GM13976 (cell line): ENCODE measurements around the gene ANK3.

Experiments
- DNase-seq: peaks from one replicate; pipeline ENCODE4 v3.0.0; 2012; ENCODE audit warnings: low spot score
- in situ Hi-C: fragments of 300-500 bp; cut with MboI; formaldehyde crosslinking; loops from one replicate; pipeline ENCODE4 v1.12.0; 2022; ENCODE audit warnings: low sequenced_read_pairs, mixed read lengths, inconsistent platforms; ENCODE audit not compliant: unreplicated experiment
- TF ChIP-seq, protein P1 (sequence below): IDR thresholded peaks from 2 replicates; pipeline ENCODE4 v1.5.1; 2012; ENCODE audit warnings: borderline replicate concordance, mild to moderate bottlenecking; ENCODE audit not compliant: insufficient read depth; ENCODE audit errors: extremely low read depth, missing control alignments, control extremely low read depth

ANK3 gene

DNA sequence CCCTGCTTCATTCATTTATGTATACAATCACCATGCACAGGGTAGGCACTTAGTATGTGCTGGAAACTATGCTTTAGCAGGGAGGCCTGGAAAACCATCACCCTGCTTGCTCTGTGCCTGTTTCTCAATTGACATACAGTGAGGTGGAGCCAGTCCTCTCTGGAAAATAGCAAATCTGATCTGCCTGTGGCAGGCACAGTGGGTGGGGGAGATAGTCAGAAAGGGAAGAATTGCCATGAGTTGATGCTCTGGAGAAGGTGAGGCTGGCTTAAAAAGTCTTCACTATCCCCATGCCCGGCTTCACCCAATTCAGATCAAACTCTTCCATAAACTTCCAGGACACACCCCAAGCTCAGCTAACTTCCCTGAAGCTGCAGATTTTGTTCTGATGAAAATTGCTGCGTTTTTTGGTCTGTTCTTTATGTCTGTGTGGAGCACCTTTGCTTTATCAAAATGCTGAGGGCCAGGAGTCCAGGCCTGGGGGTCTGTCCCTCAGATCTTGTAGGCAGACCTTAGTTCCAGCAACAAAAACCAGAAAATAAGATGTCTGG is 84.8 kb downstream of the ANK3 start:
- TF ChIP-seq, protein P1, sequence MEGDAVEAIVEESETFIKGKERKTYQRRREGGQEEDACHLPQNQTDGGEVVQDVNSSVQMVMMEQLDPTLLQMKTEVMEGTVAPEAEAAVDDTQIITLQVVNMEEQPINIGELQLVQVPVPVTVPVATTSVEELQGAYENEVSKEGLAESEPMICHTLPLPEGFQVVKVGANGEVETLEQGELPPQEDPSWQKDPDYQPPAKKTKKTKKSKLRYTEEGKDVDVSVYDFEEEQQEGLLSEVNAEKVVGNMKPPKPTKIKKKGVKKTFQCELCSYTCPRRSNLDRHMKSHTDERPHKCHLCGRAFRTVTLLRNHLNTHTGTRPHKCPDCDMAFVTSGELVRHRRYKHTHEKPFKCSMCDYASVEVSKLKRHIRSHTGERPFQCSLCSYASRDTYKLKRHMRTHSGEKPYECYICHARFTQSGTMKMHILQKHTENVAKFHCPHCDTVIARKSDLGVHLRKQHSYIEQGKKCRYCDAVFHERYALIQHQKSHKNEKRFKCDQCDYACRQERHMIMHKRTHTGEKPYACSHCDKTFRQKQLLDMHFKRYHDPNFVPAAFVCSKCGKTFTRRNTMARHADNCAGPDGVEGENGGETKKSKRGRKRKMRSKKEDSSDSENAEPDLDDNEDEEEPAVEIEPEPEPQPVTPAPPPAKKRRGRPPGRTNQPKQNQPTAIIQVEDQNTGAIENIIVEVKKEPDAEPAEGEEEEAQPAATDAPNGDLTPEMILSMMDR = no peak
- in situ Hi-C loops = no loop called here

DNA sequence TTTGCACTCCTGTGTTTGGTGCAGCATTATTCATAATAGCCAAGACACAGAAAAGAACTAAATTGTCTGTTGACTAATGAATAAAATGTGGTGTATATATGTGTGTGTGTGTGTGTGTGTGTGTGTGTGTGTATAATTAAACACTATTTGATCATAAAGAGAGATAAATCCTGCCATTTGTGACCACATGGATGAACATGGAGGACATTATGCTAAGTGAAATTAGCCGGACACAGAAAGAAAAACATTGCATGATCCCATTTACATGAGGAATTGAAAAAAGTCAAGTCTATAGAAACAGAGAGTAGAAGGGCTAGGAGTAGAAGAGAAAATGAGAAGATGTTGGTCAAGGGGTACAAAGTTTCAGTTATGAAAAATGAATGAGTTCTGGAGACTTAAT is 85.9 kb downstream of the ANK3 start:
- in situ Hi-C loops = no loop called here
- DNase-seq = no peak
- TF ChIP-seq, protein P1 = no peak

More for the DNA sequence above, 84.8 kb downstream of the ANK3 start:
- DNase-seq = no peak

GRCh38 chr10:60299961-60300883 is 89.5 kb downstream of the ANK3 start:
- in situ Hi-C loops = no loop called here
- TF ChIP-seq, protein P1 = no peak
- no peak for DNase-seq

DNA sequence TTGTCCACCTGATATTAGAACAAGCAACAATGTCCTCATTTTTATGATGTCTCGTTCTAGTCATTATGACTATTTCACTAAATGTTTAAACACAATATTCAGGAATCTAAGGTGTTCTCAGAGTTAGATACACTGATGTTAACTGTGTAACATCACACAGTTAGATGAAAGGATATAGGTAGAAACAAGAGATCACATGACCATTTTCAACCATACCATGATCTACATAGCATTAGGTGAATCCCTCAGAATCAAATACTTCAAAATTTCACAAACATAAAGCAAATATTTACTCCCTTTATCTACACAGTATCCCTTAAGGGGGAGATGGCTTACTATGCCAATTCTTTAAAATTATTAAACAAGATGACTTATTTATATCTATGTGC is 90.3 kb downstream of the ANK3 start:
- in situ Hi-C loops = no loop called here
- no peak for DNase-seq
- TF ChIP-seq, protein P1 = no peak

DNA sequence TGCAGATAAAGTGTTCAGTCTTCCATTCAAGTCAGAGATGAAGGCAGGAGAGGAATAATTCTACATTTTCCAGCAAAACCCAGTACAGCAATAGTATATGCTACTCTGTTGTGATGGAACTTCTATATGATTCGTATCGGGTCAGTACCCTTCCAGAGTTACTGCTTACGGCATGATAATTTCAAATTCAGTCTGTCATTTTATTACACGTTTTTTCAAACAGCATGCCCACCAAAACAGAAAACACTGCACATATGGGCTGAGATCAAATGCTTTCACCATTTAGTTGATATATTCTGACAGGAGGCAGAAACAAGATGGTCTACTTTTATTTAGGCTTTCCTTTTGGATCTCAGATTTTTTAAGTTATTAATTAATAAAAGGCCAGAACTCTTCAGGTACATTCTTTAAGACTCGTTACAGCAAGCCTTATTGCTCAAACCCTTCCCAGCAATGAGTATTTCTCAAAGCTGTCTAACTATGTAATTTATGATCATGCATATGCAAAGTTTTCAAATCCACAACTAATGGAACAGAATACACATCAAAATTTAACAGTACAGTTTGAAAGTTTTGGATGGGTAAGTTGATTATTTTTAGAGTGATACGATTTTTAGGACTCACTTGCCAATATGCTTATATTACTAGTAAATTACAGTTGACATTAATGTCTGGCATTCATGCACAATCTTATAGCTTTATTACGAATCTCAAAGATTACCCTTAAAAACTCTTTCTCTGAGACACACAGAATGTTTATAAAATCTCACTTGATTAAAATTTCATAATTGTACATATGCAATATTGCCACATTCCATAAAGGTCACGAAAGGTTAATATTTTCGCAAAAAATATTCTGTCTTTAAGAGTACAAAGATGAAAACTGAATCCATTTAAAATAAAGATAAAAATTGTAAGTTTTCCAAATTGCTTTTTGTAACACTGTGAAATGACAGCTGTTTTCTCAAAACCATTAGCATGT is 91.0 kb downstream of the ANK3 start:
- in situ Hi-C loops = no loop called here
- TF ChIP-seq, protein P1 = no peak
- DNase-seq = no peak

DNA sequence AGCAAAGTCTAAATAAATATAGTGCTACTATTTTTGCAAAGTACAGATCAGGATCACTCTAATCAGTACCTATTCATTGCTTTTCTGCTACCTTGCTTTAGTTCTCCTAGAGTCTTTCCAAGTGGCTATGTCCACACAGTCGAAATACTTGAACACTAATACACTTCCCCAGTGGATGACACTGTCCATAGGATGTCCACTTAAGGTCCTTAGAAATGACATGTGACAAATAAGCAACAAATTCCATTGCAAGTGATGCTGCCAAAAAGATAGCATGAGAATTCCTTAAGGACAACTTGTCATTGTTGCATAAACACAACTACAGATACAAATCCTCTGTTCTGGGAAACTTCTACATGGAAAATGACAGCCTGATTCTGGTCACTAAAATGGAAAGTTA is 93.6 kb downstream of the ANK3 start:
- in situ Hi-C loops = no loop called here
- TF ChIP-seq, protein P1 = no peak
- DNase-seq = no peak
